ENCODE data around the gene TMX3. TPM values are rescaled to one million over a fixed set of nuclear protein-coding genes. Genes with fewer than 3 reads are reported as not detected.

Gene TMX3
- total RNA-seq, result 10 to 100 TPM; 35.5 to 41.3 TPM

DNA sequence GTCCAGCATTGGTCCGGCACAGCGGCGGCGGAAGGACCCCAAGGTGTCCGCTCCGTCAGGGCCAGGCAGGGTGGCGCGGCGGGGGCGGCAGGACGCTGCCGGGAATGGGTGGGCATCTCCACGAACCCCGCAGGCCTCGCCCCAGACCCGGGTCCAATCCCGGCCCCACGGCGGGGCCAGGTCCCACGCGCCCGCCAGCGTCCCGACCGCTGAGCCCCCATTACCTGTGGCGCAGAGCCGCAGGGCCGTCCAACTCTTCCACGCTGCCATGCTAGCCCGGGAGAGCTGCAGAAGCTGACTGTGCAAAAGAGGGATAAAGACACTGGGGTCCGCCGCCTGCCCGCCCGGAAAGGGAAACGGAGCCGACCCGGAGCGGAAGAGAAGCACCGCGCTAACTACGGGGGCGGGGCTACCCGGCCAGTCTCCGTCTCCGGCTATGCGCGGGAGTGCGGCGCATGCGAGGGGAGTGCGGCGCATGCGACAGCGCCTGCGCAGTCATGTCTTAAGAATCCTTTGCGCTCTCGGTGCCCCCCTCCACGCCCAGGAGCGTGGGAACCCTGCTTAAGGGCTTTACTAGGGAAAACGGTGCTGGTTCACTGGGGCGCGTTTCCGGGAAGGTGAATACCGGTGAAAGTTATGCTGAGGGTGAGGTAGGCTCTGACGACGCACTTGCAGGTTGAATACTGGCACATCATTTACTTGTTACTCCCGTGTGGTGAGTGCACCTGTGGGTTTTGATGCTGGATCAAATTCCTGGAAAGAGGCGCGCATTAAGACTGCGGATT lies at the start of gene TMX3:
TMX3 (minus strand) TSS at position 397 of the 785 bp plus-strand sequence; CDS start at position 270, 127 bp downstream.
- Mint-ChIP-seq H3K4me1 (ENCODE audit: low read depth) (peaks cover 32% of the 10 kb centered on the region), H3K27ac (peak within 1 kb of the TSS; percentile 92), H3K36me3 (ENCODE audit: low read depth) (peaks cover 25% of the 10 kb centered on the region), H3K4me3 (peak within 1 kb of the TSS; percentile 96), H3K9me3 (no peaks in the 10 kb centered on the region), H3K27me3 (ENCODE audit: low read depth) (no peaks in the 10 kb centered on the region)
- intact Hi-C loops (cut with micrococcal nuclease), result loop anchor here (1.0 to 10.0 kb wide), 4 partner anchors 1180 to 1490 kb away; partner anchors contain the start of genes DSEL and RTTN
- CTCF ChIA-PET, result interaction anchor here (1.0 kb wide), 1 partner anchor 23 kb away, joined by 3 read pairs; no protein-coding TSS in a partner anchor
- DNase-seq, result peak; percentile 90

GRCh38 chr18:68764016-68764415 lies 49.1 kb upstream of the TMX3 start:
- H3K27ac Mint-ChIP-seq, result no peak overlapping the region
- H3K9me3 Mint-ChIP-seq, result peaks cover 3% of the 10 kb centered on the region
- no peaks in the 10 kb centered on the region for H3K27me3 Mint-ChIP-seq (ENCODE audit: low read depth)
- H3K36me3 Mint-ChIP-seq (ENCODE audit: low read depth), result no peaks in the 10 kb centered on the region
- H3K4me3 Mint-ChIP-seq, result no peak overlapping the region
- CTCF ChIA-PET, result no interaction called here
- DNase-seq, result no peak
- intact Hi-C loops (cut with micrococcal nuclease), result no loop called here
- H3K4me1 Mint-ChIP-seq (ENCODE audit: low read depth), result no peaks in the 10 kb centered on the region

DNA sequence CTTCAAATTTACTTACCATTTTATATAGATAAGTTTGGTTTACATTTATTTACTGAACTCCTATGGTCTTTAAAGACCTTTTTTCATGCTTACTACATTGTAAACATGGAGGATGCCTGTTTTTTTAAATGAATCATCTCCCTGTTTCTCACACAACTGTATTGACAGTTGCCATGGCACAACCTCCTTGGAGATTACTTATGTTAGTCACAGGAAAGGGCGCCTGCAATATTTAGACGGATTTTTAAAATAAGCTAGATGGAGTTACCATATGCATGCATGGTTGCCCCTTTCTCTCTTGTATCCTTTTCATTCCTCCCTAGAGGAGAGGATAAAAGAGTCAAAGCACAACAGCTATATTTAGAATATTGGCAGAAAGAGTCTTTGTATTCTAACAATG lies 48.2 kb upstream of the TMX3 start:
- Mint-ChIP-seq H3K9me3 (peaks cover 8% of the 10 kb centered on the region), H3K4me3 (no peak overlapping the region), H3K4me1 (ENCODE audit: low read depth) (no peaks in the 10 kb centered on the region), H3K36me3 (ENCODE audit: low read depth) (no peaks in the 10 kb centered on the region), H3K27ac (no peak overlapping the region), H3K27me3 (ENCODE audit: low read depth) (no peaks in the 10 kb centered on the region)
- DNase-seq, result no peak
- intact Hi-C loops (cut with micrococcal nuclease), result no loop called here
- CTCF ChIA-PET, result interaction anchor here (0.6 kb wide), 1 partner anchor 203 kb away, joined by 3 read pairs; no protein-coding TSS in a partner anchor

GRCh38 chr18:68759308-68759707 lies 44.4 kb upstream of the TMX3 start:
- no peaks in the 10 kb centered on the region for H3K4me1 Mint-ChIP-seq (ENCODE audit: low read depth)
- no peaks in the 10 kb centered on the region for H3K27me3 Mint-ChIP-seq (ENCODE audit: low read depth)
- H3K4me3 Mint-ChIP-seq, result no peak overlapping the region
- intact Hi-C loops (cut with micrococcal nuclease), result no loop called here
- CTCF ChIA-PET, result no interaction called here
- no peaks in the 10 kb centered on the region for H3K36me3 Mint-ChIP-seq (ENCODE audit: low read depth)
- no peak for DNase-seq
- H3K27ac Mint-ChIP-seq, result no peak overlapping the region
- H3K9me3 Mint-ChIP-seq, result peaks cover 8% of the 10 kb centered on the region

- H3K4me3 Mint-ChIP-seq, result no peak overlapping the region
- H3K27me3 Mint-ChIP-seq (ENCODE audit: low read depth), result no peaks in the 10 kb centered on the region
- H3K27ac Mint-ChIP-seq, result no peak overlapping the region
- no peak for DNase-seq
- no peaks in the 10 kb centered on the region for H3K4me1 Mint-ChIP-seq (ENCODE audit: low read depth)
- H3K36me3 Mint-ChIP-seq (ENCODE audit: low read depth), result peaks cover 2% of the 10 kb centered on the region
- peaks cover 8% of the 10 kb centered on the region for H3K9me3 Mint-ChIP-seq
- intact Hi-C loops (cut with micrococcal nuclease), result no loop called here
- CTCF ChIA-PET, result no interaction called here
Measured at GRCh38 chr18:68757126-68757525, 42.2 kb upstream of the TMX3 start.

DNA sequence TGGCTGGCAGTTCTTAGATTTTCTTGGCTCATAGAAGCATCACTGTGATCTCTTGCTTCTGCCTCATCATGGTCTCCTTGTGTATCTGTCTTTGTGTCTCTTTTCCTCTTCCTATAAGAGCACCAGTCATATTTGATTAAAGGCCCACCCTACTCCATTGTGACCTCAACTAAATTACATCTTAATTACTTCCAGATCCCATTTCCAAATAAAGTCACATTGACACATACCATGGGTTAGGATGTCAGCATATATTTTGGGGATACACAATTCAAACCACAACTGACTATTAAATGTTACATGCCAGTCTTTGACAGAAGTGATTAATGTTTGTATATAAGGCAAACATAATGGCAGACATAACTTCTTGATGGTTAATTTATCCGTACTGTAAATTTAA lies 27.3 kb upstream of the TMX3 start:
- no peaks in the 10 kb centered on the region for H3K36me3 Mint-ChIP-seq (ENCODE audit: low read depth)
- H3K4me3 Mint-ChIP-seq, result no peak overlapping the region
- CTCF ChIA-PET, result no interaction called here
- no peaks in the 10 kb centered on the region for H3K27me3 Mint-ChIP-seq (ENCODE audit: low read depth)
- no peaks in the 10 kb centered on the region for H3K4me1 Mint-ChIP-seq (ENCODE audit: low read depth)
- no peak for DNase-seq
- H3K27ac Mint-ChIP-seq, result no peak overlapping the region
- intact Hi-C loops (cut with micrococcal nuclease), result no loop called here
- H3K9me3 Mint-ChIP-seq, result no peaks in the 10 kb centered on the region

GRCh38 chr18:68740966-68741365 lies 26.1 kb upstream of the TMX3 start:
- Mint-ChIP-seq H3K4me3 (no peak overlapping the region), H3K9me3 (no peaks in the 10 kb centered on the region), H3K36me3 (ENCODE audit: low read depth) (no peaks in the 10 kb centered on the region), H3K4me1 (ENCODE audit: low read depth) (no peaks in the 10 kb centered on the region), H3K27me3 (ENCODE audit: low read depth) (no peaks in the 10 kb centered on the region), H3K27ac (no peak overlapping the region)
- no peak for DNase-seq
- intact Hi-C loops (cut with micrococcal nuclease), result no loop called here
- CTCF ChIA-PET, result no interaction called here

- H3K4me3 Mint-ChIP-seq, result no peak overlapping the region
- no peaks in the 10 kb centered on the region for H3K4me1 Mint-ChIP-seq (ENCODE audit: low read depth)
- intact Hi-C loops (cut with micrococcal nuclease), result no loop called here
- no peak for DNase-seq
- H3K36me3 Mint-ChIP-seq (ENCODE audit: low read depth), result no peaks in the 10 kb centered on the region
- H3K27me3 Mint-ChIP-seq (ENCODE audit: low read depth), result no peaks in the 10 kb centered on the region
- CTCF ChIA-PET, result no interaction called here
- H3K9me3 Mint-ChIP-seq, result no peaks in the 10 kb centered on the region
- H3K27ac Mint-ChIP-seq, result no peak overlapping the region
Measured at GRCh38 chr18:68739462-68739861, 24.6 kb upstream of the TMX3 start.

DNA sequence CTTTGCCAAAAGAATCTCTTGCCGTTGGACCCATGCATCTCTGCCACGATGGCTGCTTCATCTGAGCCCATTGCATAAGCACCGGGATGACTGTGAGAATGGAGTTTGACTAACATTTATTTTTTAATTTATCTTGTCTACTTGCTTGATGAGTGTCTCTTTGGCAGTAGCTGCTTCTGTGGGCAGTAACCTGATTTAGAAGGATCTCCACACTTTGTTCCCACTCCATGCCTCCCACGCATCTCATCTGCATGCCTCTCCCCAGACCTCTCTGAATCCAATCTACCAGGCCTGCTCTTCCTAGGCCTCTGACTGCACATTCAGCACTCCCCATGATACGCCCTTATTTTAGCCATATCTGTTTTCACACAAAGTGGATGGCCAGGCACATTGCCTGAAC lies 23.7 kb upstream of the TMX3 start:
- H3K9me3 Mint-ChIP-seq, result no peaks in the 10 kb centered on the region
- no peak overlapping the region for H3K4me3 Mint-ChIP-seq
- CTCF ChIA-PET, result no interaction called here
- H3K4me1 Mint-ChIP-seq (ENCODE audit: low read depth), result no peaks in the 10 kb centered on the region
- H3K27ac Mint-ChIP-seq, result no peak overlapping the region
- no peaks in the 10 kb centered on the region for H3K36me3 Mint-ChIP-seq (ENCODE audit: low read depth)
- intact Hi-C loops (cut with micrococcal nuclease), result no loop called here
- no peaks in the 10 kb centered on the region for H3K27me3 Mint-ChIP-seq (ENCODE audit: low read depth)
- no peak for DNase-seq

DNA sequence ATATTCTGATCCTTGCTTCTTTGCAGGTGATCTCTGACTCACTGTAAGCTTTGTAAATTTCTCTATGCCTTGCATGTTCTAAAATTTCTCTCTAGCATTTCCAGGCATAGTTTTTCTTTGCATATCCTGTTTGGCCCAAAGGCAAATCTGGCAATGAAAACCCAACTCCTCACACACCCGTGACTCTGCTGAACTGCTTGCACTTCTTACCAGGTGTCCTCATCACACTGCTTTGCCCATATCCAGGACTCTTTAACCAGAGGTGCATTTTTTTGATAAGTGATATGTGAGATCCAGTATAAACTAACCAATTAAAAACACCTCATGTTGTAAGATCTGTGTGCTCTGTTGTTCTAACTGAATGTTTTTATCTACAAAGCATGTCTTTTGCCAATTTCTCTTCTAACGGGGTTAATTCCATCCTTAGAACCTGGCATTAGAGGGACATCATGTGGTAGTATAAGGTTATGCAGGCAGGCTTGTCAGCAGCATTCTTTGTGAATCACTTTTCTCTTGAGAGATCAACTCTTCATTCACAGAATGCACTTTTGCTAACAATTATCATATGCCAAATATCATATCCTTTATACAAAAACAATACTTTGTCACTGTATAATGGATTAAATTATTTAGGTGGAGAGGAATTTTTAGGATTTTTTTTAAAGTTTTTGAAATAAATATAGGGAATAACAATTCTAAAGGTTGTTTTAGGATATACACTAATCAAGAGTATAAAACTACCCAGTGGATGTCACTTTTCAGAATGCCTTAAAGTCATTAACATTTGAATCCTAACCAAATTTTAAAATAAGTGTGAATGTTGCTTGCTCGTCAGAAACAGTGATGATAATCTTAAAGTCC lies 20.8 kb upstream of the TMX3 start:
- DNase-seq, result peak; percentile 11
- CTCF ChIA-PET, result interaction anchor here (0.7 kb wide), 1 partner anchor 12 kb away, joined by 3 read pairs; no protein-coding TSS in a partner anchor
- Mint-ChIP-seq H3K9me3 (no peaks in the 10 kb centered on the region), H3K4me3 (no peak overlapping the region), H3K27me3 (ENCODE audit: low read depth) (no peaks in the 10 kb centered on the region), H3K4me1 (ENCODE audit: low read depth) (no peaks in the 10 kb centered on the region), H3K36me3 (ENCODE audit: low read depth) (no peaks in the 10 kb centered on the region), H3K27ac (no peak overlapping the region)
- intact Hi-C loops (cut with micrococcal nuclease), result loop anchor here (1.0 kb wide), 3 partner anchors 75 to 1518 kb away; partner anchors contain the start of gene DSEL

DNA sequence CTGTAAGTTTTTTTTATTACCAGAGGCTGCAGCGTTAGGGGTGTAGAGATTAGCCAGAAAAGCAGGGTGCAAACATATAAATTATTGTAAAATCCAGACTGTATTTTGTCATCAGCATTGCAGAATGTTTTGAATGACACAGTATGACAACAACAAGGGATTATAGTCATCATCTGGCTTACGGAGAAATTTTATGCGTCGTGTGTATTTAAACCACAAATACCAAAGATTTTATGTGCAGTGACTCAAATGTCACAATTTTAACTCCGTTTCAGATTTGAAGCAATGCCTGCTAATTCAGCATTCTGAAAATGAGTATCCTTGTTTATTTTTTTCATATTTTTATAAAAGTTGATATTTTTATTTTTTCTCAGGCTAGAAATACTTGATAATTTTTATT lies 19.4 kb upstream of the TMX3 start:
- DNase-seq, result no peak
- H3K27me3 Mint-ChIP-seq (ENCODE audit: low read depth), result no peaks in the 10 kb centered on the region
- intact Hi-C loops (cut with micrococcal nuclease), result no loop called here
- CTCF ChIA-PET, result interaction anchor here (0.6 to 1.0 kb wide), 4 partner anchors 11 to 160 kb away, joined by 3 to 5 read pairs (median 3); no protein-coding TSS in a partner anchor
- no peaks in the 10 kb centered on the region for H3K4me1 Mint-ChIP-seq (ENCODE audit: low read depth)
- no peak overlapping the region for H3K4me3 Mint-ChIP-seq
- H3K27ac Mint-ChIP-seq, result no peak overlapping the region
- no peaks in the 10 kb centered on the region for H3K9me3 Mint-ChIP-seq
- no peaks in the 10 kb centered on the region for H3K36me3 Mint-ChIP-seq (ENCODE audit: low read depth)

- no peak overlapping the region for H3K4me3 Mint-ChIP-seq
- no peaks in the 10 kb centered on the region for H3K9me3 Mint-ChIP-seq
- no peaks in the 10 kb centered on the region for H3K27me3 Mint-ChIP-seq (ENCODE audit: low read depth)
- H3K4me1 Mint-ChIP-seq (ENCODE audit: low read depth), result no peaks in the 10 kb centered on the region
- no peaks in the 10 kb centered on the region for H3K36me3 Mint-ChIP-seq (ENCODE audit: low read depth)
- DNase-seq, result no peak
- no peak overlapping the region for H3K27ac Mint-ChIP-seq
- CTCF ChIA-PET, result interaction anchor here (0.6 to 1.0 kb wide), 5 partner anchors 12 to 160 kb away, joined by 3 to 5 read pairs (median 3); no protein-coding TSS in a partner anchor
- intact Hi-C loops (cut with micrococcal nuclease), result no loop called here
Measured at GRCh38 chr18:68733707-68734106, 18.8 kb upstream of the TMX3 start.

Measured in activated naive CD4-positive, alpha-beta T cell treated with anti-CD3 and anti-CD28 coated beads for 36 hours (primary cell).